Activated naive CD8-positive, alpha-beta T cell treated with anti-CD3 and anti-CD28 coated beads, Interleukin-2, amount 50 U/mL, for 24 hours (primary cell): ENCODE results near the gene MICAL1.

ENCODE experiments used
- ATAC-seq: fragments of 150-1000 bp; cut with Tn5 transposase; one replicate; pipeline ENCODE4 v1.10.0; 2021
- DNase-seq: peaks from one replicate; pipeline ENCODE4 v3.0.0; 2021
- H3K27ac Mint-ChIP-seq: one replicate; pipeline ENCODE4 v1.8.0; 2021; ENCODE audit warnings: mild to moderate bottlenecking, mixed read lengths
- H3K27me3 Mint-ChIP-seq: one replicate; pipeline ENCODE4 v1.8.0; 2021; ENCODE audit warnings: mixed read lengths
- H3K36me3 Mint-ChIP-seq: one replicate; pipeline ENCODE4 v1.8.0; 2021; ENCODE audit warnings: low read depth, mixed read lengths
- H3K4me1 Mint-ChIP-seq: one replicate; pipeline ENCODE4 v1.8.0; 2021; ENCODE audit warnings: mixed read lengths
- H3K4me3 Mint-ChIP-seq: one replicate; pipeline ENCODE4 v1.8.0; 2021; ENCODE audit warnings: mild to moderate bottlenecking, moderate library complexity, mixed read lengths
- H3K9me3 Mint-ChIP-seq: one replicate; pipeline ENCODE4 v1.8.0; 2021; ENCODE audit warnings: mixed read lengths

Gene MICAL1

DNA sequence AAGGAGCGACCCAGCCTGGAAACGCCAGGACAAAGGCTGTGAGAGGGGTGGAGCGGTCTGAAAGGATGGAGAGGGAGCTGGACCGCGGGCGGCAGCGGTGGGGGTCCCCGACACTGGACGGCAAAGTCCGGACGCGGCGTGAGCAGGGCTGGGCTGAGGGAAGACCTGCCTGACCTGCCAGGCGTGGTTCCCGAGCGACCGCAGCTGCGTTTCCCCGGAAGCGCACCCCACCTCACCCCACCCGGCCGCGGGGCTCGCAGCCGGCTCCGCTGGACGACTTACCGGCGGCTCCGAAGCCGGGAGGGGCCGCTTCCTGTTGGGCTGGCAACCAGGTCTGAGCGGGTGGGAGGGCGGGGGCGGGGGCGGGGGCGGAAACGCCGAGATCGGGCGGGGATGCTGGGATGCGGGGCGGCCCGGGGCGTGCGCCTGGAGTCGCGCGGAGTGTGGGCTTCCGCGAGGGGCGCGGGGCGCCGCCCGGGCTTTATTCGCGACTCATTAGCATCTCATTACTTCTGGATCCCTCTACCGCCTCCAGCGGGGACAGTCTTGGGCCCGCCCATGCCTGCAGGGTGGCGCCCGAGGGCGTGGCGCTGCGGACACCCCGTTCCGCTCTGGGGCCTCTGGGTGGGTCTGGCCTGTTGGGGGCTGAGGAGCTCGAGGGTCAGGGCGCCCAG, at the start of gene MICAL1:
Gene MICAL1 (minus strand): TSS at position 336 of the 674 bp plus-strand sequence. CDS start 1,576 bp downstream, outside the sequence.
- Mint-ChIP-seq H3K27me3 (no peaks in the 10 kb centered on the region), H3K36me3 (peaks cover 24% of the 10 kb centered on the region), H3K4me3 (peak within 1 kb of the TSS; percentile 97), H3K9me3 (no peaks in the 10 kb centered on the region), H3K27ac (peak within 1 kb of the TSS; percentile 96), H3K4me1 (peaks cover 66% of the 10 kb centered on the region)
- peak; percentile 53 for ATAC-seq
- DNase-seq: peak; percentile 75

GRCh38 chr6:109503327-109504224, 48.0 kb upstream of the MICAL1 start:
- Mint-ChIP-seq H3K36me3 (no peaks in the 10 kb centered on the region), H3K27me3 (no peaks in the 10 kb centered on the region), H3K27ac (no peak overlapping the region), H3K4me1 (no peaks in the 10 kb centered on the region), H3K9me3 (no peaks in the 10 kb centered on the region), H3K4me3 (no peak overlapping the region)
- DNase-seq (no peak), ATAC-seq (no peak)

DNA sequence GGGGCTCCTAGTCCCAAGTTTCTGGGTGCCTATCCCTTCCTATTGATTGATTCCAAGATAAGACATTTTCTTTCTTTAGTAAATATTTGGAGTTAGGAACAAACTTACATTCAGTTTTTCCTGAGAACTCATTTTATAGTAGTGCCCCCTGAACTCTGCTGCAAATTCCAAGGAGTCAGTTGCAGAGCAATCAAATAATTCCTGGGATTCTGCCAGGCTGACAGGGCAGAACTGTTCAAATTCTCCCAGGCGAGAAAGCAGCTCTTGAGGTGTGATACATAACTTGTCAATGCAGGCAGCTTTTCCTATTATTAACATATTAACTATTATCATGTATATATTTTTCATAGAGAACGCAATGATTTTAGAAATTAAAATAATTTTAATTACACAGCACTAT, 43.4 kb upstream of the MICAL1 start:
- no peak overlapping the region for H3K4me3 Mint-ChIP-seq
- no peak overlapping the region for H3K27ac Mint-ChIP-seq
- ATAC-seq (no peak), DNase-seq (no peak)
- no peaks in the 10 kb centered on the region for H3K36me3 Mint-ChIP-seq
- no peaks in the 10 kb centered on the region for H3K27me3 Mint-ChIP-seq
- no peaks in the 10 kb centered on the region for H3K9me3 Mint-ChIP-seq
- H3K4me1 Mint-ChIP-seq: peaks cover 9% of the 10 kb centered on the region

GRCh38 chr6:109498052-109498451, 42.5 kb upstream of the MICAL1 start:
- peaks cover 14% of the 10 kb centered on the region for H3K4me1 Mint-ChIP-seq
- no peak overlapping the region for H3K27ac Mint-ChIP-seq
- H3K9me3 Mint-ChIP-seq: no peaks in the 10 kb centered on the region
- H3K36me3 Mint-ChIP-seq: no peaks in the 10 kb centered on the region
- ATAC-seq (no peak), DNase-seq (no peak)
- no peaks in the 10 kb centered on the region for H3K27me3 Mint-ChIP-seq
- H3K4me3 Mint-ChIP-seq: no peak overlapping the region

- DNase-seq (no peak), ATAC-seq (peak; percentile 42)
- no peak overlapping the region for H3K27ac Mint-ChIP-seq
- no peak overlapping the region for H3K4me3 Mint-ChIP-seq
- no peaks in the 10 kb centered on the region for H3K36me3 Mint-ChIP-seq
- H3K4me1 Mint-ChIP-seq: peaks cover 22% of the 10 kb centered on the region
- H3K27me3 Mint-ChIP-seq: no peaks in the 10 kb centered on the region
- H3K9me3 Mint-ChIP-seq: no peaks in the 10 kb centered on the region
Measured at GRCh38 chr6:109496036-109496772, 40.6 kb upstream of the MICAL1 start.

DNA sequence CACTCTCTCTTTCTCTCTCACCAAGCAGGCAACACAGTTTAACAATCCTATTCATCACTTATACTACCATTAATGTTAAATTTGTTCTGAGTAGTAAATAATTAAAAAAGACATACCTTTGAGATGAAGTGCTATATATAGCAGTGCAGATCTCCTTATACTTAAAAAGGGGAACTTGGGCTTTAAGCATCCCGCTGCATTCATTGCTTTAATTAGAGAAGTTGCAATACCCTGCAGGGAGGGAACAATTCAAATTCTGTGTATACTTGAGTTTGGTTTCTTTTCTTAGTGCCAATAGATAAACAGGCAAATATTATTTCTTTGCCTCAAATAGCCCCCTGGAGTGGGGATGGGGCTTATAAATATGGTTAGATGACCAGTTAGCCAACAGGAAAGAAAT, 38.3 kb upstream of the MICAL1 start:
- Mint-ChIP-seq H3K27me3 (no peaks in the 10 kb centered on the region), H3K4me1 (peaks cover 35% of the 10 kb centered on the region), H3K27ac (no peak overlapping the region), H3K36me3 (no peaks in the 10 kb centered on the region), H3K4me3 (no peak overlapping the region), H3K9me3 (no peaks in the 10 kb centered on the region)
- DNase-seq (no peak), ATAC-seq (no peak)

- H3K27me3 Mint-ChIP-seq: no peaks in the 10 kb centered on the region
- no peaks in the 10 kb centered on the region for H3K9me3 Mint-ChIP-seq
- ATAC-seq: peak; percentile 93
- no peak for DNase-seq
- peak overlapping the region; percentile 74 for H3K27ac Mint-ChIP-seq
- no peaks in the 10 kb centered on the region for H3K36me3 Mint-ChIP-seq
- no peak overlapping the region for H3K4me3 Mint-ChIP-seq
- H3K4me1 Mint-ChIP-seq: peaks cover 29% of the 10 kb centered on the region
Measured at GRCh38 chr6:109491207-109491938, 35.8 kb upstream of the MICAL1 start.

DNA sequence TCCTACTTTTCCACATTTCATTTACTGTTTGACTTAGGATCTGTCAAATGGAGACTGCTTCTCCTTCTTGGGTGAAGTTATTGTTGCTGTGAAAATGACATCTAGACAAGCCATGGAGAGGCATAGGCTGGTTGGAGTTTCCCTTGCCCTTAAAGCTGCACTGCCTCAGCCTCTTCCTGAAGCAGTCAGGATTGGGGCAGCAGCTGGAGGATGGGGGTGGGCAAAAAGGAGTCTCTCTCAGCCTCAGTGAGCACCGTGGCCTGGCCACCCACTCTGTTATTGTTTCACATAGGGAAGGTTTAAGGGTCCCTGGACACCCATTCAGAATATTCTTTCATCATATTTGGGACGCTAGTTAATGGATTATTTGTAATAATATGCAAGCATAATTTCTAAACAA, 35.1 kb upstream of the MICAL1 start:
- ATAC-seq: peak; percentile 27
- DNase-seq: no peak
- H3K4me3 Mint-ChIP-seq: no peak overlapping the region
- peaks cover 26% of the 10 kb centered on the region for H3K4me1 Mint-ChIP-seq
- H3K27ac Mint-ChIP-seq: peak overlapping the region; percentile 74
- no peaks in the 10 kb centered on the region for H3K9me3 Mint-ChIP-seq
- no peaks in the 10 kb centered on the region for H3K36me3 Mint-ChIP-seq
- no peaks in the 10 kb centered on the region for H3K27me3 Mint-ChIP-seq

DNA sequence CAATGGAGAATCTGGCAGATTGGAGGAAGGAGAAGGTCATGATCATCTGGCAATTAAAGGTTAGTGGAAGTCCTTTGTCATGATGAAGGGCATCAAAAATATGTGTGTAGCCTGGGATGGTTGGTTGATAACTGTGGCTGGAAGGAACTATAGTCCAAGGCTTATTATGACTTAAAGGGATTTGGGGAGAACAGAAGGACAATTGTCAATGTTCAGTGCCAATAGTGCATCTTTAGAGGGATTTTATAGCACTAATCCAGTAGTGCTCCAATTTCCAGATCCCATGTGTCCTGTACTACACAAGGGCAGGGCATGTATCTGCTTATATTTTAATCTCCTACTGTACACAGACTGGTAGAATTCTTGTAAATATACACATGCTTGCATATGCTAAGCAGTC, 32.4 kb upstream of the MICAL1 start:
- Mint-ChIP-seq H3K4me3 (no peak overlapping the region), H3K36me3 (no peaks in the 10 kb centered on the region), H3K4me1 (peaks cover 25% of the 10 kb centered on the region), H3K9me3 (no peaks in the 10 kb centered on the region), H3K27me3 (peaks cover 1% of the 10 kb centered on the region), H3K27ac (no peak overlapping the region)
- ATAC-seq (no peak), DNase-seq (no peak)

DNA sequence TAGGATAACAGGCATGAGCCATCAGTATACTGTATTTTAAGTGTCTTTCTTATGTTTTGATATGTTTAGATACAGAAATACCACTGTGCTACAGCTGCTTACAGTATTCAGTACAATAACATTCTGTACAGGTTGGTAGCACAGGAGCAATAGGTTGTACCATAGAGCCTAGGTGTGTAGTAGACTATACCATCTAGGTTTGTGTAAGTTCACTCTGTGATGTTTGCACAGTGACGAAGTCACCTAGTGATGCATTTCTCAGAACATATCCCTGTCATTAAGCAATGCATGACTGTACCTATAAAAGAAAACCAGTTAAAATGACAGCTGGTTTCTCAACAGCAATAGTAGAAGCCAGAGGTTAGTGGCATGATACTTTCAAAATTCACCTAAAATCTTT, 30.5 kb upstream of the MICAL1 start:
- ATAC-seq: no peak
- Mint-ChIP-seq H3K36me3 (peaks cover 13% of the 10 kb centered on the region), H3K27ac (no peak overlapping the region), H3K27me3 (peaks cover 1% of the 10 kb centered on the region), H3K9me3 (no peaks in the 10 kb centered on the region), H3K4me3 (no peak overlapping the region), H3K4me1 (peaks cover 27% of the 10 kb centered on the region)
- no peak for DNase-seq

DNA sequence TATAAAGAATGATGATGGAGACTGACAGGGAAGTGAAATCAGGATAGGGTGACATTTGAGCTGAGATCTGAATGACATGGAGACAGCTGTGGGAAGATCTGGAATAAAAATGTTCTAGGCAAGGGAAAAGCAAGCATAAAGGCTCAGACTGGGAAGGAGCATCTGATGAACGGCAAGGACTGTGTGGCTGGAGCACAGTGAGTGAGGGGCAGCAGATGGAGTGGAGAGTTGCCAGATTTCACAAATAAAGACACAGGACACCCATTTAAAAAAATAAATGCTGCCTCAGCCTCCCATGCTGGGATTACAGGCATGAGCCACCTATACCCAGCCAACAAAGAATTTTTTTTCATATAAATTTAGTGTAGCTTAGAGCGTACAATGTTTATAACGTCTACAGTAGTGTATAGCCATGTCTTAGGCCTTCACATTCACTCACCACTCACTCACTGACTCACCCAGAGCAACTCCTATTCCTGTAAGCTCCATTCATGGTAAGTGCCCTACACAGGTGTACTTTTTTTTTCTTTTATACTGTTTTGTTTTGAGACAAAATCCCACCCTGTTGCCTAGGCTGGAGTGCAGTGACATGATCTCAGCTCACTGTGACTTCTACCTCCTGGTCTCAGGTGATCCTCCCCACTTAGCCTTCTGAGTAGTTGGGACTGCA, 29.8 kb upstream of the MICAL1 start:
- peaks cover 26% of the 10 kb centered on the region for H3K4me1 Mint-ChIP-seq
- no peak overlapping the region for H3K4me3 Mint-ChIP-seq
- DNase-seq (no peak), ATAC-seq (no peak)
- H3K27ac Mint-ChIP-seq: no peak overlapping the region
- H3K36me3 Mint-ChIP-seq: peaks cover 18% of the 10 kb centered on the region
- H3K9me3 Mint-ChIP-seq: no peaks in the 10 kb centered on the region
- peaks cover 1% of the 10 kb centered on the region for H3K27me3 Mint-ChIP-seq

DNA sequence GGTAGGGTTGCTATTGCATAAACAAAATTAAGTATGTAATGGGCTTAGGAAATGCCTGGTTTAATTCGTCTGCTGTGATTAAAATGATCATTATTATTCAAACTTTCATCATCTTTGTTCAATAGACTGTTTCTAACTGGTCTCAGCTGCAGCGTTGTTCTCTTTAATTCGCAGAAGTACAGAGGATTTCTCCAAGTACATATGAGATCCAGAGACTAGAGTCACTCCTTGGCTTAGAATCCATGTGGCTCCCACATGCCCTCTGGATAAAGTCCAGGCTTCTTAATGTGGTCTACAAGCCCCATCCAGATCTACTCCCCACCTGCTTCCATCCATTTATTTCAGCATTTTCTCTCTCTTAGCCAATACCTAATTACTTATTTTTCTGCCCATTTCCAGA, 28.6 kb upstream of the MICAL1 start:
- H3K27ac Mint-ChIP-seq: no peak overlapping the region
- H3K4me3 Mint-ChIP-seq: peak overlapping the region; percentile 73
- peaks cover 32% of the 10 kb centered on the region for H3K4me1 Mint-ChIP-seq
- ATAC-seq (no peak), DNase-seq (no peak)
- peaks cover 1% of the 10 kb centered on the region for H3K27me3 Mint-ChIP-seq
- H3K36me3 Mint-ChIP-seq: peaks cover 27% of the 10 kb centered on the region
- no peaks in the 10 kb centered on the region for H3K9me3 Mint-ChIP-seq

DNA sequence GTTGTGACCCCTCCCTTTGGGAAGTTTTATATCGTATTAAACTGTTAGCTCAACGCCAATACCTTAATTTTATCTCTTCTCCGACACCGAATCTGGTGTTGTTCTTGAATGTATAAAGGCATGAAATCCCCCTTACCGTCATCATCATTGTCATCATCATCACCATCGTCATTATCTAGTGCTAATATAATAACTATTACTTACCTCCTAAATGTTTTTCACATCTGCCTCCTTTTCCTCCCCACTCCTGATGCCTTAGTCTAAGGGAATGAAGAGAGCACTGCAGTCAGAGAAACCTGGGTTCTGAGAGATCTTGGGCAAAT, 28.1 kb upstream of the MICAL1 start:
- peaks cover 1% of the 10 kb centered on the region for H3K27me3 Mint-ChIP-seq
- DNase-seq: no peak
- H3K4me1 Mint-ChIP-seq: peaks cover 36% of the 10 kb centered on the region
- H3K27ac Mint-ChIP-seq: peak overlapping the region; percentile 37
- peaks cover 31% of the 10 kb centered on the region for H3K36me3 Mint-ChIP-seq
- no peak for ATAC-seq
- peak overlapping the region; percentile 73 for H3K4me3 Mint-ChIP-seq
- H3K9me3 Mint-ChIP-seq: no peaks in the 10 kb centered on the region
